H9 (cell line): ENCODE data around the gene C12orf57. TPM values are rescaled to one million over a fixed set of nuclear protein-coding genes. Genes with fewer than 3 reads are reported as not detected.
A peak's percentile ranks its signal among the peaks of the same experiment; 100 is the strongest.

Experiments
- DNase-seq: peaks from one replicate; pipeline ENCODE4 v3.0.0-alpha.2; 2017
- H2AFZ ChIP-seq: one replicate; pipeline ENCODE4 v1.6.1; 2013; ENCODE audit warnings: mild to moderate bottlenecking, low read length, control low read depth, moderate library complexity
- H2AK5ac ChIP-seq: 2 replicates; pipeline ENCODE4 v1.6.1; 2013; ENCODE audit warnings: low read length, control low read depth, mixed read lengths; ENCODE audit not compliant: insufficient read length
- H2BK120ac ChIP-seq: one replicate; pipeline ENCODE4 v1.6.1; 2013; ENCODE audit warnings: low read depth, mild to moderate bottlenecking, low read length, control low read depth, inconsistent platforms; ENCODE audit not compliant: poor library complexity, severe bottlenecking
- H2BK12ac ChIP-seq: 2 replicates; pipeline ENCODE4 v1.6.1; 2013; ENCODE audit warnings: low read length, control low read depth, mixed read lengths, low read depth; ENCODE audit not compliant: insufficient read length
- H2BK15ac ChIP-seq: 2 replicates; pipeline ENCODE4 v1.6.1; 2013; ENCODE audit warnings: low read depth, low read length, control low read depth
- H2BK20ac ChIP-seq: one replicate; pipeline ENCODE4 v1.6.1; 2013; ENCODE audit warnings: low read depth, mild to moderate bottlenecking, low read length, control low read depth, inconsistent platforms; ENCODE audit not compliant: poor library complexity, severe bottlenecking
- H2BK5ac ChIP-seq: 2 replicates; pipeline ENCODE4 v1.6.1; 2013; ENCODE audit warnings: low read length, control low read depth, mixed read lengths; ENCODE audit not compliant: insufficient read length
- H3K14ac ChIP-seq: 2 replicates; pipeline ENCODE4 v1.6.1; 2013; ENCODE audit warnings: low read length, control low read depth; ENCODE audit not compliant: insufficient read depth
- H3K18ac ChIP-seq: 2 replicates; pipeline ENCODE4 v1.6.1; 2013; ENCODE audit warnings: low read depth, mild to moderate bottlenecking, mixed read lengths, low read length, control low read depth; ENCODE audit not compliant: insufficient read length
- H3K23ac ChIP-seq: 2 replicates; pipeline ENCODE4 v1.6.1; 2013; ENCODE audit warnings: low read length, control low read depth, mixed read lengths, low read depth; ENCODE audit not compliant: insufficient read length
- H3K23me2 ChIP-seq: 2 replicates; pipeline ENCODE4 v1.6.1; 2013; ENCODE audit warnings: low read depth, mild to moderate bottlenecking, mixed read lengths, low read length, control low read depth; ENCODE audit not compliant: insufficient read length, poor library complexity, severe bottlenecking
- H3K27ac ChIP-seq: 2 replicates; pipeline ENCODE4 v1.5.1; 2013; ENCODE audit warnings: low read length, control low read depth, mixed read lengths, low read depth; ENCODE audit not compliant: insufficient read length
- H3K27me3 ChIP-seq: 2 replicates; pipeline ENCODE4 v1.6.1; 2013; ENCODE audit warnings: low read length, control low read depth, inconsistent platforms; ENCODE audit not compliant: insufficient read depth
- H3K4ac ChIP-seq: 2 replicates; pipeline ENCODE4 v1.6.1; 2013; ENCODE audit warnings: low read depth, mild to moderate bottlenecking, control low read depth, inconsistent platforms, low read length, moderate library complexity
- H3K4me1 ChIP-seq: 2 replicates; pipeline ENCODE4 v1.6.1; 2013; ENCODE audit warnings: low read length, control low read depth, inconsistent platforms; ENCODE audit not compliant: insufficient read depth
- H3K4me2 ChIP-seq: 2 replicates; pipeline ENCODE4 v1.6.1; 2013; ENCODE audit warnings: low read length, control low read depth, mixed read lengths; ENCODE audit not compliant: insufficient read length, insufficient read depth
- H3K56ac ChIP-seq: 2 replicates; pipeline ENCODE4 v1.6.1; 2013; ENCODE audit warnings: low read depth, mild to moderate bottlenecking, mixed read lengths, low read length, control low read depth; ENCODE audit not compliant: insufficient read length
- H3K79me1 ChIP-seq: 2 replicates; pipeline ENCODE4 v1.6.1; 2013; ENCODE audit warnings: low read depth, mild to moderate bottlenecking, moderate library complexity, low read length, control low read depth, inconsistent platforms; ENCODE audit not compliant: insufficient read depth, poor library complexity, severe bottlenecking
- H3K79me2 ChIP-seq: 2 replicates; pipeline ENCODE4 v1.6.1; 2013; ENCODE audit warnings: low read length, control low read depth, inconsistent platforms; ENCODE audit not compliant: insufficient read depth
- H3K9ac ChIP-seq: 2 replicates; pipeline ENCODE4 v1.6.1; 2013; ENCODE audit warnings: low read length, control low read depth, mixed read lengths; ENCODE audit not compliant: insufficient read length; ENCODE audit errors: extremely low read depth
- H3K9me3 ChIP-seq: one replicate; pipeline ENCODE4 v1.6.1; 2013; ENCODE audit warnings: low read depth, low read length, inconsistent platforms; ENCODE audit not compliant: control insufficient read depth
- H3T11ph ChIP-seq: one replicate; pipeline ENCODE4 v1.6.1; 2013; ENCODE audit warnings: mild to moderate bottlenecking, low read length, control low read depth, inconsistent platforms
- H4K20me1 ChIP-seq: one replicate; pipeline ENCODE4 v1.6.1; 2013; ENCODE audit not compliant: control insufficient read depth, insufficient read length, insufficient read depth
- H4K5ac ChIP-seq: 2 replicates; pipeline ENCODE4 v1.6.1; 2013; ENCODE audit warnings: low read depth, mild to moderate bottlenecking, mixed read lengths, low read length, control low read depth; ENCODE audit not compliant: insufficient read length
- H4K8ac ChIP-seq: replicated peaks from 2 replicates; pipeline ENCODE4 v1.6.1; 2013; ENCODE audit warnings: low read length, control low read depth, mixed read lengths, low read depth; ENCODE audit not compliant: insufficient read length
- H4K91ac ChIP-seq: 2 replicates; pipeline ENCODE4 v1.6.1; 2013; ENCODE audit warnings: low read depth, mild to moderate bottlenecking, moderate library complexity, mixed read lengths, low read length, control low read depth; ENCODE audit not compliant: insufficient read length
- H3K27ac Mint-ChIP-seq, 3 experiments: 2 replicates in 2 of 3; 3 replicates in 1 of 3; pipeline ENCODE4 v1.8.0; 2020 to 2021; ENCODE audit warnings: mixed read lengths in 3 of 3, mild to moderate bottlenecking in 1 of 3, moderate library complexity in 1 of 3
- H3K27me3 Mint-ChIP-seq: 2 replicates; pipeline ENCODE4 v1.8.0; 2021; ENCODE audit warnings: low read depth, mild to moderate bottlenecking, moderate library complexity, mixed read lengths
- H3K36me3 Mint-ChIP-seq, 3 experiments: 2 replicates in 2 of 3; 3 replicates in 1 of 3; pipeline ENCODE4 v1.8.0; 2020 to 2021; ENCODE audit warnings: low read depth in 3 of 3, mixed read lengths in 3 of 3; ENCODE audit not compliant: insufficient read depth in 1 of 3
- H3K4me1 Mint-ChIP-seq, 2 experiments: 2 replicates each; pipeline ENCODE4 v1.8.0; 2020; ENCODE audit warnings: mixed read lengths in 2 of 2
- H3K4me3 Mint-ChIP-seq, 2 experiments: 2 replicates in 1 of 2; 3 replicates in 1 of 2; pipeline ENCODE4 v1.8.0; 2020 to 2021; ENCODE audit warnings: mild to moderate bottlenecking in 2 of 2, mixed read lengths in 2 of 2, moderate library complexity in 1 of 2
- H3K9me3 Mint-ChIP-seq, 2 experiments: 2 replicates in 1 of 2; 3 replicates in 1 of 2; pipeline ENCODE4 v1.8.0; 2020; ENCODE audit warnings: mild to moderate bottlenecking in 2 of 2, mixed read lengths in 2 of 2, moderate library complexity in 1 of 2
- CTCF ChIP-seq: fragments of 200-600 bp; sonication (generic); conservative IDR thresholded peaks from 3 replicates; pipeline ENCODE4 v1.8.0; 2021; ENCODE audit warnings: antibody characterized with exemption, mild to moderate bottlenecking
- WGBS: extraction: QIAGEN DNeasy Blood & Tissue Kit; methylation state at CpG from one replicate; pipeline ENCODE4 v1.1.7; 2013; ENCODE audit warnings: missing lambda C conversion rate, low lambda C conversion rate, mixed read lengths; ENCODE audit not compliant: insufficient read length; ENCODE audit errors: extremely low coverage; 5-methylcytosine and 5-hydroxymethylcytosine counted together
- total RNA-seq: library from RNA; stranded (reverse); gene quantifications from 2 replicates; pipeline ENCODE4 v1.2.1, GENCODE V29; 2021

Gene C12orf57
- total RNA-seq, 1 experiment from 2014 or later: 195 TPM

GRCh38 chr12:6970096-6970527 is 26.3 kb downstream of the C12orf57 start:
- H4K8ac ChIP-seq: no peak overlapping the region
- H3K4me1 Mint-ChIP-seq: peaks cover 25 to 34% of the 10 kb centered on the region in 2 experiments
- peak overlapping the region; percentile 100 for H3K4me3 Mint-ChIP-seq
- no peak overlapping the region for H2BK20ac ChIP-seq
- no peak overlapping the region for H3T11ph ChIP-seq
- peaks cover 46 to 77% (median 75%) of the 10 kb centered on the region in 3 experiments for H3K36me3 Mint-ChIP-seq
- H3K14ac ChIP-seq: peak overlapping the region; percentile 87
- no peak overlapping the region for H2BK15ac ChIP-seq
- H3K27me3 Mint-ChIP-seq: no peaks in the 10 kb centered on the region
- peak overlapping the region; percentile 36 for H2BK5ac ChIP-seq
- H2BK120ac ChIP-seq: peak overlapping the region; percentile 71
- WGBS: no CpG with 5 or more reads among the region's 31 CpGs
- H3K4me2 ChIP-seq: peak overlapping the region; percentile 99
- peak overlapping the region; percentile 83 for H4K5ac ChIP-seq
- no peaks in the 10 kb centered on the region for H3K27me3 ChIP-seq
- DNase-seq: no peak
- H3K56ac ChIP-seq: peak overlapping the region; percentile 13
- H3K18ac ChIP-seq: peak overlapping the region; percentile 83
- peak overlapping the region; percentile 2 for H3K27ac ChIP-seq
- no peak overlapping the region for H4K91ac ChIP-seq
- no peaks in the 10 kb centered on the region for H3K4me1 ChIP-seq
- no peaks in the 10 kb centered on the region for H3K9me3 ChIP-seq
- H3K27ac Mint-ChIP-seq: peak overlapping the region; percentile 96 to 99 (median 99)
- no peak overlapping the region for H2BK12ac ChIP-seq
- H3K4ac ChIP-seq: no peak overlapping the region
- H3K79me1 ChIP-seq: peaks cover 7% of the 10 kb centered on the region
- no peak overlapping the region for H2AK5ac ChIP-seq
- H3K23ac ChIP-seq: no peak overlapping the region
- peaks cover 4% of the 10 kb centered on the region for H3K23me2 ChIP-seq
- peaks cover 1% of the 10 kb centered on the region for H4K20me1 ChIP-seq
- peaks cover 15% of the 10 kb centered on the region; the same call in 1 of the 2 replicates for H3K79me2 ChIP-seq
- TF ChIP-seq CTCF: no peak
- H3K9ac ChIP-seq: peak overlapping the region; percentile 97
- H3K9me3 Mint-ChIP-seq: no peaks in the 10 kb centered on the region; a peak in 2 of 5 replicates
- no peak overlapping the region for H2AFZ ChIP-seq
